ENCODE results near the gene CHRNB4.

The CHRNB4 gene

GRCh38 chr15:78633348-78633747, 7.7 kb downstream of the CHRNB4 start:
- TF ChIP-seq CTCF (IDR thresholded peaks at IDR 0.05; ENCODE audit: insufficient read depth, missing control alignments): no peak
- FAIRE-seq: no peak
- no peak for DNase-seq (ENCODE audit: insufficient read length, low spot score)

GRCh38 chr15:78630886-78631633, 9.9 kb downstream of the CHRNB4 start:
- no peak for FAIRE-seq

GRCh38 chr15:78629716-78630065, 11.3 kb downstream of the CHRNB4 start:
- FAIRE-seq (no peak), DNase-seq (ENCODE audit: insufficient read length, low spot score) (no peak)
- TF ChIP-seq CTCF (IDR thresholded peaks at IDR 0.05; ENCODE audit: insufficient read depth, missing control alignments): no peak

More at GRCh38 chr15:78630886-78631633, 9.9 kb downstream of the CHRNB4 start:
- no peak for TF ChIP-seq CTCF (IDR thresholded peaks at IDR 0.05; ENCODE audit: insufficient read depth, missing control alignments)
- no peak for DNase-seq (ENCODE audit: insufficient read length, low spot score)

GRCh38 chr15:78629031-78629715, 11.8 kb downstream of the CHRNB4 start:
- DNase-seq (ENCODE audit: insufficient read length, low spot score): no peak
- TF ChIP-seq CTCF (IDR thresholded peaks at IDR 0.05; ENCODE audit: insufficient read depth, missing control alignments): no peak
- FAIRE-seq: no peak

GRCh38 chr15:78628227-78628626, 12.8 kb downstream of the CHRNB4 start:
- DNase-seq (ENCODE audit: insufficient read length, low spot score): no peak
- no peak for FAIRE-seq
- TF ChIP-seq CTCF (IDR thresholded peaks at IDR 0.05; ENCODE audit: insufficient read depth, missing control alignments): no peak

- no peak for FAIRE-seq
- no peak for DNase-seq (ENCODE audit: insufficient read length, low spot score)
- TF ChIP-seq CTCF (IDR thresholded peaks at IDR 0.05; ENCODE audit: insufficient read depth, missing control alignments): no peak
Measured at GRCh38 chr15:78627348-78627747, 13.7 kb downstream of the CHRNB4 start.
